H1 (cell line): ENCODE data around the gene CDCA3. TPM values are rescaled to one million over a fixed set of nuclear protein-coding genes. Genes with fewer than 3 reads are reported as not detected.

Experiments
- FOSL1 ChIP-seq: IDR thresholded peaks from 2 replicates; pipeline ENCODE4 v1.6.1; 2011; ENCODE audit warnings: mild to moderate bottlenecking, low read depth, low read length, moderate library complexity; ENCODE audit not compliant: insufficient read depth
- GABPA ChIP-seq: IDR thresholded peaks from 2 replicates; pipeline ENCODE4 v1.6.1; 2011; ENCODE audit warnings: mild to moderate bottlenecking, low read length, moderate library complexity, borderline replicate concordance; ENCODE audit not compliant: insufficient read depth
- polyA plus RNA-seq, 7 experiments: library from polyadenylated mRNA; depleted of rRNA in 3 of 7; stranded (reverse) in 5 of 7; unstranded in 2 of 7; fragments of >200 nt in 5 of 7; fragments of 200-250 nt in 2 of 7; gene quantifications; 1 replicate in 5 of 7; 2 replicates in 1 of 7; 4 replicates in 1 of 7; pipeline versions ENCODE4 v1.2.1 to v1.2.3, GENCODE V29; 2011 to 2013; ENCODE audit warnings: missing spikeins in 2 of 7, mixed read lengths in 2 of 7
- total RNA-seq: library from RNA; stranded (reverse); fragmentation: NEBNext Ultra II Directional; extraction: Animal tissue kit (Norgen Biotek cat#: 25700); gene quantifications from 2 replicates; pipeline ENCODE4 v1.2.1, GENCODE V29; 2021

CDCA3 gene
- total and polyA plus RNA-seq, 2 of the 8 experiments (the other 6 are each of a cell fraction or from before 2014, with no cell fraction given), result 47.7 to 71.2 TPM

- TF ChIP-seq GABPA, result no peak
- TF ChIP-seq FOSL1, result no peak
- TF ChIP-seq, all 59 proteins: peak for 0
These were observed 34.5 kb downstream of the CDCA3 start (continued) for GRCh38 chr12:6816598-6816997.
